HCT116 (cell line): ENCODE data around the gene SPTSSA. TPM values are rescaled to one million over a fixed set of nuclear protein-coding genes. Genes with fewer than 3 reads are reported as not detected.
"Not testable (repeated sequence)": the region's sequence is repeated elsewhere in the genome, so short reads cannot be mapped to it uniquely, and the experiment has no call there.

Source experiments
- ATAC-seq: fragments of 200-7000 bp; cut with Tn5 transposase; 2 replicates; pipeline ENCODE4 v1.9.1; 2020; ENCODE audit warnings: mild to moderate bottlenecking, moderate library complexity
- BruUV-seq: library from RNA; stranded (reverse); fragments of 400-500 nt; replicated peaks from 2 replicates; lab custom pipeline; 2021; lab: Mats Ljungman, UMichigan
- CTCF ChIA-PET: fragments of 300-600 bp; sonication (Branson Sonifier 250); formaldehyde crosslinking; loops from one replicate; lab custom pipeline; 2021; ENCODE audit warnings: antibody characterized with exemption; lab: Charles Lee
- POLR2A ChIA-PET: fragments of 300-600, 350-600 bp; sonication (Branson Sonifier 250); formaldehyde crosslinking; loops from one replicate; lab custom pipeline; 2021; ENCODE audit warnings: antibody characterized with exemption; lab: Charles Lee
- RAD21 ChIA-PET, 2 experiments: fragments of 300-600 bp; sonication (Branson Sonifier 250); formaldehyde crosslinking; loops; one replicate each; lab custom pipeline; 2023; ENCODE audit warnings: low total read pairs in 2 of 2; ENCODE audit not compliant: uncharacterized antibody in 2 of 2, unreplicated experiment in 2 of 2, low non-redundant PET in 1 of 2; lab: Charles Lee
- DNase-seq: peaks from one replicate; pipeline ENCODE4 v3.0.0-alpha.2; 2010; ENCODE audit warnings: low read depth, low spot score
- H2AFZ ChIP-seq: fragments of 200-600 bp; shearing (Covaris generic), sonication (generic); 2 replicates; pipeline ENCODE4 v1.6.1; 2017; ENCODE audit warnings: low read depth, mixed run types, mixed read lengths, antibody characterized with exemption, low read length; ENCODE audit not compliant: poor library complexity, severe bottlenecking
- H3K27ac ChIP-seq: 2 replicates; pipeline ENCODE4 v1.5.1; 2012; ENCODE audit warnings: low read depth, low read length
- H3K27me3 ChIP-seq: fragments of 200-600 bp; sonication (generic); 2 replicates; pipeline ENCODE4 v1.6.1; 2016; ENCODE audit warnings: mixed run types, low read length, mixed read lengths; ENCODE audit not compliant: insufficient read depth
- H3K36me3 ChIP-seq, 2 experiments: fragments of 200-500 bp in 1 of 2; fragments of 200-600 bp in 1 of 2; sonication (Bioruptor generic) in 1 of 2; sonication (generic) in 1 of 2; 2 replicates each; pipeline versions ENCODE4 v1.5.1 to v1.6.1; 2014 to 2016; ENCODE audit warnings: low read length in 2 of 2, inconsistent platforms in 1 of 2, mixed read lengths in 1 of 2, mixed run types in 1 of 2; ENCODE audit not compliant: insufficient read depth in 2 of 2, control insufficient read depth in 1 of 2
- H3K4me1 ChIP-seq, 2 experiments: fragments of 200-600 bp in 1 of 2; sonication (generic) in 1 of 2; 2 replicates each; pipeline versions ENCODE4 v1.5.1 to v1.6.1; 2012 to 2017; ENCODE audit warnings: low read length in 2 of 2, inconsistent platforms in 1 of 2, mild to moderate bottlenecking in 1 of 2, mixed read lengths in 1 of 2, mixed run types in 1 of 2, moderate library complexity in 1 of 2; ENCODE audit not compliant: insufficient read depth in 2 of 2, control insufficient read depth in 1 of 2
- H3K4me2 ChIP-seq: fragments of 200-600 bp; sonication (generic); 2 replicates; pipeline ENCODE4 v1.6.1; 2017; ENCODE audit warnings: mixed run types, low read length, mixed read lengths
- H3K4me3 ChIP-seq, 2 experiments: fragments of 200-600 bp in 1 of 2; sonication (generic) in 1 of 2; replicated peaks in 1 of 2; 2 replicates each; pipeline ENCODE4 v1.5.1; 2011 to 2016; ENCODE audit warnings: low read length in 2 of 2, control low read depth in 1 of 2, low read depth in 1 of 2, mild to moderate bottlenecking in 1 of 2, mixed read lengths in 1 of 2, mixed run types in 1 of 2
- H3K79me2 ChIP-seq: fragments of 200-600 bp; sonication (generic); 2 replicates; pipeline ENCODE4 v1.6.1; 2017; ENCODE audit warnings: mild to moderate bottlenecking, mixed run types, low read length, moderate library complexity, mixed read lengths; ENCODE audit not compliant: insufficient read depth
- H3K9ac ChIP-seq: fragments of 200-600 bp; sonication (generic); 2 replicates; pipeline ENCODE4 v1.6.1; 2016; ENCODE audit warnings: low read length, mixed read lengths
- H3K9me2 ChIP-seq: fragments of 200-600 bp; sonication (generic), shearing (Covaris generic); 2 replicates; pipeline ENCODE4 v1.6.1; 2017; ENCODE audit warnings: mixed run types, mild to moderate bottlenecking, moderate library complexity; ENCODE audit not compliant: insufficient read depth
- H3K9me3 ChIP-seq, 2 experiments: fragments of 200-500 bp in 1 of 2; fragments of 200-600 bp in 1 of 2; sonication (Bioruptor generic) in 1 of 2; sonication (generic) in 1 of 2; 2 replicates each; pipeline ENCODE4 v1.6.1; 2014 to 2017; ENCODE audit warnings: low read length in 2 of 2, mixed read lengths in 2 of 2, inconsistent platforms in 1 of 2, low read depth in 1 of 2, mild to moderate bottlenecking in 1 of 2, mixed run types in 1 of 2, moderate library complexity in 1 of 2; ENCODE audit not compliant: control insufficient read depth in 1 of 2, insufficient read depth in 1 of 2
- H4K20me1 ChIP-seq: fragments of 200-600 bp; sonication (generic), shearing (Covaris generic); 2 replicates; pipeline ENCODE4 v1.6.1; 2017; ENCODE audit warnings: mixed run types, mild to moderate bottlenecking, moderate library complexity; ENCODE audit not compliant: insufficient read depth
- ATF3 ChIP-seq: IDR thresholded peaks from 2 replicates; pipeline ENCODE4 v1.6.1; 2012
- CBX3 ChIP-seq: IDR thresholded peaks from 2 replicates; pipeline ENCODE4 v1.6.1; 2012; ENCODE audit warnings: low read depth
- CEBPB ChIP-seq: IDR thresholded peaks from 2 replicates; pipeline ENCODE4 v1.6.1; 2012; ENCODE audit warnings: low read depth
- ELF1 ChIP-seq: IDR thresholded peaks from 2 replicates; pipeline ENCODE4 v1.6.1; 2012; ENCODE audit warnings: low read depth, borderline replicate concordance
- EZH2phosphoT487 ChIP-seq: fragments of 200-600 bp; IDR thresholded peaks from 2 replicates; pipeline ENCODE4 v1.6.1; 2018; ENCODE audit warnings: antibody characterized with exemption, borderline replicate concordance
- JUND ChIP-seq: IDR thresholded peaks from 2 replicates; pipeline ENCODE4 v1.6.1; 2012
- POLR2A ChIP-seq: IDR thresholded peaks from 2 replicates; pipeline ENCODE4 v1.7.0; 2011; ENCODE audit warnings: borderline replicate concordance; ENCODE audit not compliant: insufficient read depth, insufficient read length; ENCODE audit errors: extremely low read depth
- POLR2AphosphoS5 ChIP-seq: IDR thresholded peaks from 2 replicates; pipeline ENCODE4 v1.6.1; 2011; ENCODE audit warnings: mild to moderate bottlenecking, low read depth, low read length, moderate library complexity
- REST ChIP-seq: IDR thresholded peaks from 2 replicates; pipeline ENCODE4 v1.6.1; 2012; ENCODE audit warnings: low read depth
- SRF ChIP-seq: IDR thresholded peaks from 2 replicates; pipeline ENCODE4 v1.6.1; 2012; ENCODE audit warnings: low read depth
- YY1 ChIP-seq: IDR thresholded peaks from 2 replicates; pipeline ENCODE4 v1.6.1; 2011; ENCODE audit warnings: low read length, low read depth, moderate library complexity, mild to moderate bottlenecking; ENCODE audit not compliant: insufficient replicate concordance; ENCODE audit errors: extremely low read depth
- intact Hi-C: fragments of 100-400 bp; cut with micrococcal nuclease; formaldehyde crosslinking; loops from 2 replicates; pipeline ENCODE4 v1.10.0; 2022
- total RNA-seq: library from RNA; stranded (reverse); gene quantifications from one replicate; pipeline ENCODE4 v1.2.1, GENCODE V29; 2021; ENCODE audit not compliant: unreplicated experiment
- TF ChIP-seq, protein P1 (sequence below): IDR thresholded peaks from 2 replicates; pipeline ENCODE4 v1.6.1; 2012

The SPTSSA gene
- total RNA-seq, 1 experiment from 2014 or later, result 17.0 TPM

GRCh38 chr14:34433957-34434356, 28.1 kb downstream of the SPTSSA start:
- H3K27ac ChIP-seq, result no peak overlapping the region
- H3K9me3 ChIP-seq, result no peaks in the 10 kb centered on the region
- no peaks in the 10 kb centered on the region for H3K27me3 ChIP-seq
- H3K4me3 ChIP-seq, result no peak overlapping the region
- CTCF ChIA-PET, result no interaction called here
- no TSS peak for BruUV-seq
- DNase-seq, result no peak
- intact Hi-C loops, result no loop called here
- H2AFZ ChIP-seq, result no peak overlapping the region
- H3K9me2 ChIP-seq, result no peaks in the 10 kb centered on the region
- H3K9ac ChIP-seq, result no peak overlapping the region
- H3K79me2 ChIP-seq, result peaks cover 26% of the 10 kb centered on the region
- H3K36me3 ChIP-seq, result no peaks in the 10 kb centered on the region
- RAD21 ChIA-PET, result no interaction called here
- no peaks in the 10 kb centered on the region for H3K4me1 ChIP-seq
- POLR2A ChIA-PET, result no interaction called here
- ATAC-seq, result no peak
- no peak overlapping the region for H3K4me2 ChIP-seq
- TF ChIP-seq ELF1, result no peak
- no peak for TF ChIP-seq CBX3
- TF ChIP-seq, protein P1, sequence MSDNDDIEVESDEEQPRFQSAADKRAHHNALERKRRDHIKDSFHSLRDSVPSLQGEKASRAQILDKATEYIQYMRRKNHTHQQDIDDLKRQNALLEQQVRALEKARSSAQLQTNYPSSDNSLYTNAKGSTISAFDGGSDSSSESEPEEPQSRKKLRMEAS, result no peak
- no peak for TF ChIP-seq CEBPB
- TF ChIP-seq POLR2A, result no peak
- no peak for TF ChIP-seq ATF3
- TF ChIP-seq REST, result no peak
- TF ChIP-seq JUND, result no peak
- TF ChIP-seq EZH2phosphoT487, result no peak
- no peak for TF ChIP-seq POLR2AphosphoS5
- TF ChIP-seq YY1, result no peak
- no peak for TF ChIP-seq SRF
- peaks cover 4% of the 10 kb centered on the region; the same call in 1 of the 2 replicates for H4K20me1 ChIP-seq

DNA sequence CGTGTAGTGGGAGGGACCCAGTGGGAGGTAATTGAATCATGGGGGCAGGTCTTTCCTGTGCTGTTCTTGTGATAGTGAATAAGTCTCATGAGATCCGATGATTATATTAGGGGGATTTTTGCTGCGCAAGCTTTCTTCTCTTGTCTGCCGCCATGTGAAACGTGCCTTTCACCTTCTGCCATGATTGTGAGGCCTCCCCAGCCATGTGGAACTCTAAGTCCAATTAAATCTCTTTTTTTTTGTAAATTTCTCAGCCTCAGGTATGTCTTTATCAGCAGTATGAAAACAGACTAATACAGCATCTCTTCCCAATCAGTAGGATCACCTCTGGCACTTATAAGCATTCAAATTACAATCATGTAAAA, 34.0 kb downstream of the SPTSSA start:
- H3K9me3 ChIP-seq, RAD21 ChIA-PET, BruUV-seq, DNase-seq, POLR2A ChIA-PET, H3K9ac ChIP-seq, H3K9me2 ChIP-seq, H3K4me2 ChIP-seq, H3K79me2 ChIP-seq, ATAC-seq, H3K27me3 ChIP-seq, CTCF ChIA-PET, H3K27ac ChIP-seq, H3K4me3 ChIP-seq, H2AFZ ChIP-seq, intact Hi-C loops, H3K36me3 ChIP-seq, H4K20me1 ChIP-seq, H3K4me1 ChIP-seq: not testable (repeated sequence)
